SU-DHL-6 (cell line): ENCODE measurements around the gene THBS3.

Source experiments
- EZH2phosphoT487 ChIP-seq: fragments of 200-600 bp; sonication (generic), shearing (Covaris generic); conservative IDR thresholded peaks from 2 replicates; pipeline ENCODE4 v1.6.1; 2018; ENCODE audit warnings: mild to moderate bottlenecking, antibody characterized with exemption, low read length, moderate library complexity, mixed read lengths
- TF ChIP-seq, protein P1 (sequence below): fragments of 200-600 bp; sonication (generic); IDR thresholded peaks from one replicate; pipeline ENCODE4 v1.5.1; 2017; ENCODE audit warnings: antibody characterized with exemption, mild to moderate bottlenecking, low read length, moderate library complexity; ENCODE audit not compliant: insufficient read depth, poor library complexity, severe bottlenecking

DNA sequence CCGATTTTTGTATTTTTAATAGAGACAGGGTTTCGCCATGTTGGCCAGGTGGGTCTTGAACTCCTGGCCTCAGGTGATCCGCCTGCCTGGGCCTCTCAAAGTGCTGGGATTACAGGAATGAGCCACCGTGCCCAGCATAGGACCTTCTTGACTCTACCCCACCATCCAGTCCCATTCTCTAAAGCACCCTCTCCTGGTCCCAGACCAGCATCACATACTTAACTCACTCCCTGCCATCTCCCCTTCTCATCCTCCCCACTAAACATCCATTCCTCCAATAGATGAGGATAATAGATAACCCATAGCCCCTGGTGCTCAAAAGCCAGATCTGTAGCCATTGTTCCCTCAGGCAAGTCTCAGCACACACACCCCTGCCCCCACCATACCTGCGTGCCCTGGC is 45.5 kb upstream of the THBS3 start:
- TF ChIP-seq, protein P1, sequence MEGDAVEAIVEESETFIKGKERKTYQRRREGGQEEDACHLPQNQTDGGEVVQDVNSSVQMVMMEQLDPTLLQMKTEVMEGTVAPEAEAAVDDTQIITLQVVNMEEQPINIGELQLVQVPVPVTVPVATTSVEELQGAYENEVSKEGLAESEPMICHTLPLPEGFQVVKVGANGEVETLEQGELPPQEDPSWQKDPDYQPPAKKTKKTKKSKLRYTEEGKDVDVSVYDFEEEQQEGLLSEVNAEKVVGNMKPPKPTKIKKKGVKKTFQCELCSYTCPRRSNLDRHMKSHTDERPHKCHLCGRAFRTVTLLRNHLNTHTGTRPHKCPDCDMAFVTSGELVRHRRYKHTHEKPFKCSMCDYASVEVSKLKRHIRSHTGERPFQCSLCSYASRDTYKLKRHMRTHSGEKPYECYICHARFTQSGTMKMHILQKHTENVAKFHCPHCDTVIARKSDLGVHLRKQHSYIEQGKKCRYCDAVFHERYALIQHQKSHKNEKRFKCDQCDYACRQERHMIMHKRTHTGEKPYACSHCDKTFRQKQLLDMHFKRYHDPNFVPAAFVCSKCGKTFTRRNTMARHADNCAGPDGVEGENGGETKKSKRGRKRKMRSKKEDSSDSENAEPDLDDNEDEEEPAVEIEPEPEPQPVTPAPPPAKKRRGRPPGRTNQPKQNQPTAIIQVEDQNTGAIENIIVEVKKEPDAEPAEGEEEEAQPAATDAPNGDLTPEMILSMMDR, result no peak
- no peak for TF ChIP-seq EZH2phosphoT487
